HEK293T (cell line): ENCODE measurements around the gene SCGB3A2.

Experiments used
- FOXK2 ChIP-seq: fragments of 450-650 bp; IDR thresholded peaks from 2 replicates; pipeline ENCODE4 v1.6.1; 2016; ENCODE audit warnings: mild to moderate bottlenecking
- FOXM1 ChIP-seq: fragments of 450-650 bp; IDR thresholded peaks from 2 replicates; pipeline ENCODE4 v1.6.1; 2017; ENCODE audit warnings: mild to moderate bottlenecking, borderline replicate concordance
- L3MBTL2 ChIP-seq: fragments of 450-650 bp; conservative IDR thresholded peaks from 2 replicates; pipeline ENCODE4 v1.6.1; 2016; ENCODE audit warnings: mild to moderate bottlenecking
- NFRKB ChIP-seq: fragments of 450-650 bp; IDR thresholded peaks from 2 replicates; pipeline ENCODE4 v1.6.1; 2016; ENCODE audit warnings: mild to moderate bottlenecking, moderate library complexity
- SP1 ChIP-seq: fragments of 450-650 bp; IDR thresholded peaks from 2 replicates; pipeline ENCODE4 v1.6.1; 2017

DNA sequence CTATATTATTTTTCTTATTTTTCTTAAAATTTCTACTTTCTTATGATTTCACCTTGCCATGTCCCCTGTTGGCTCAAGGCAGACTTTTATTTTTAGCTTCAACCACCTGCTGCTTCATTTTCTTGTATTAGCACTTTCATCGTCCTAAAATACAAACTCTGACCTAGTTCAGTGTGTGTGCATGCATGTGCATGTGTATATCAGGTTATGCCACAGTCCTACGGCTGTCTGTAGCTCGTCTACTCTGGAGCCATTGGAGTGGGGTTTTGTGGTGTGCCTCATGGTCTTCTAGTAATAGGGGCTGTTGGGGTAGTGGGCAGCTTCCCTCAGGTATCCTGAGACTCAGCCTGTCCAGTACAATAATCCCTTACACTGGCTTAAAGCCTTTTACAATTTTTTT, 33.7 kb upstream of the SCGB3A2 start:
- no peak for TF ChIP-seq L3MBTL2
- TF ChIP-seq SP1, result no peak
- no peak for TF ChIP-seq FOXK2
- TF ChIP-seq NFRKB, result no peak
- no peak for TF ChIP-seq FOXM1
